Calu3 (cell line): ENCODE results near the gene RHOH. TPM values are rescaled to one million over a fixed set of nuclear protein-coding genes. Genes with fewer than 3 reads are reported as not detected.

ENCODE experiments used
- BruUV-seq: library from RNA; stranded (reverse); fragments of 400-500 nt; replicated peaks from 2 replicates; lab custom pipeline; 2021; lab: Mats Ljungman, UMichigan
- CTCF ChIA-PET: fragments of 300-600 bp; sonication (Branson Sonifier 250); formaldehyde crosslinking; loops from one replicate; lab custom pipeline; 2022; ENCODE audit warnings: antibody characterized with exemption; lab: Charles Lee
- DNase-seq: peaks from one replicate; pipeline ENCODE4 v3.0.0; 2022
- H3K27ac Mint-ChIP-seq: one replicate; pipeline ENCODE4 v1.8.0; 2022; ENCODE audit warnings: mixed read lengths; ENCODE audit not compliant: unreplicated experiment
- H3K27me3 Mint-ChIP-seq: one replicate; pipeline ENCODE4 v1.8.0; 2022; ENCODE audit warnings: mixed read lengths; ENCODE audit not compliant: unreplicated experiment
- H3K36me3 Mint-ChIP-seq: one replicate; pipeline ENCODE4 v1.8.0; 2022; ENCODE audit warnings: mild to moderate bottlenecking, moderate library complexity, mixed read lengths; ENCODE audit not compliant: insufficient read depth, unreplicated experiment
- H3K4me1 Mint-ChIP-seq: one replicate; pipeline ENCODE4 v1.8.0; 2022; ENCODE audit warnings: mild to moderate bottlenecking, low read depth, mixed read lengths; ENCODE audit not compliant: unreplicated experiment
- H3K4me3 Mint-ChIP-seq: one replicate; pipeline ENCODE4 v1.8.0; 2022; ENCODE audit warnings: mild to moderate bottlenecking, low read depth, moderate library complexity, mixed read lengths; ENCODE audit not compliant: unreplicated experiment
- H3K9me3 Mint-ChIP-seq: one replicate; pipeline ENCODE4 v1.8.0; 2022; ENCODE audit warnings: low read depth, mixed read lengths; ENCODE audit not compliant: unreplicated experiment
- intact Hi-C: fragments of 100-400 bp; cut with micrococcal nuclease; formaldehyde crosslinking; loops from one replicate; pipeline ENCODE4 v1.10.0; 2022; ENCODE audit not compliant: unreplicated experiment
- total RNA-seq: library from RNA; stranded (reverse); gene quantifications from 2 replicates; pipeline ENCODE4 v1.2.3, GENCODE V29; 2022
- TF ChIP-seq, protein P1 (sequence below): fragments of 200-600 bp; IDR thresholded peaks from one replicate; pipeline ENCODE4 v1.8.0; 2022; ENCODE audit warnings: antibody characterized with exemption; ENCODE audit not compliant: unreplicated experiment

The RHOH gene
- total RNA-seq, 1 experiment from 2014 or later = not detected

DNA sequence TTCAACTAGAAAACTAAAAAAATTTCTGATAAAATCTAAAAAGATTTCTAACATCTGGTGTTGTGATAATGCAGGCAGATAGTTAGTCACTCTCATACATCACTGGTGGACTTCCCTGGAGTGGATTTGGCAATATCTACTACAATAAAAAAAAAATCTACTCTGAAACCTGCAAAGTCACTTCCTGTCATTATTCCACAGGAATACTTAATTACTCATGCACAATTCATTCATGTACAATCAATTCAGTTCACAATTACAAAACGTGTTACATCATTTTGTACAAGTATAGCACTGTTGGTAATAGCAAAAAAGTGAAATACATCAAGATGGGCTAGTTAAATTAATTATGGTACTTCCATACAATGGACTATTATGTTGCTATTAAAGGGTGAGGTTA lies 16.5 kb upstream of the RHOH start:
- Mint-ChIP-seq H3K27me3 (no peaks in the 10 kb centered on the region), H3K4me1 (no peaks in the 10 kb centered on the region), H3K36me3 (no peaks in the 10 kb centered on the region), H3K9me3 (peaks cover 2% of the 10 kb centered on the region), H3K27ac (no peak overlapping the region), H3K4me3 (no peak overlapping the region)
- BruUV-seq = no TSS peak
- TF ChIP-seq, protein P1, sequence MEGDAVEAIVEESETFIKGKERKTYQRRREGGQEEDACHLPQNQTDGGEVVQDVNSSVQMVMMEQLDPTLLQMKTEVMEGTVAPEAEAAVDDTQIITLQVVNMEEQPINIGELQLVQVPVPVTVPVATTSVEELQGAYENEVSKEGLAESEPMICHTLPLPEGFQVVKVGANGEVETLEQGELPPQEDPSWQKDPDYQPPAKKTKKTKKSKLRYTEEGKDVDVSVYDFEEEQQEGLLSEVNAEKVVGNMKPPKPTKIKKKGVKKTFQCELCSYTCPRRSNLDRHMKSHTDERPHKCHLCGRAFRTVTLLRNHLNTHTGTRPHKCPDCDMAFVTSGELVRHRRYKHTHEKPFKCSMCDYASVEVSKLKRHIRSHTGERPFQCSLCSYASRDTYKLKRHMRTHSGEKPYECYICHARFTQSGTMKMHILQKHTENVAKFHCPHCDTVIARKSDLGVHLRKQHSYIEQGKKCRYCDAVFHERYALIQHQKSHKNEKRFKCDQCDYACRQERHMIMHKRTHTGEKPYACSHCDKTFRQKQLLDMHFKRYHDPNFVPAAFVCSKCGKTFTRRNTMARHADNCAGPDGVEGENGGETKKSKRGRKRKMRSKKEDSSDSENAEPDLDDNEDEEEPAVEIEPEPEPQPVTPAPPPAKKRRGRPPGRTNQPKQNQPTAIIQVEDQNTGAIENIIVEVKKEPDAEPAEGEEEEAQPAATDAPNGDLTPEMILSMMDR = no peak
- intact Hi-C loops = no loop called here
- no peak for DNase-seq
- CTCF ChIA-PET = no interaction called here

GRCh38 chr4:40182001-40182400 lies 14.8 kb upstream of the RHOH start:
- TF ChIP-seq, protein P1 = no peak
- Mint-ChIP-seq H3K27me3 (no peaks in the 10 kb centered on the region), H3K36me3 (no peaks in the 10 kb centered on the region), H3K4me3 (no peak overlapping the region), H3K9me3 (peaks cover 2% of the 10 kb centered on the region), H3K27ac (no peak overlapping the region), H3K4me1 (no peaks in the 10 kb centered on the region)
- DNase-seq = no peak
- intact Hi-C loops = no loop called here
- no TSS peak for BruUV-seq
- CTCF ChIA-PET = no interaction called here

- H3K27me3 Mint-ChIP-seq = no peaks in the 10 kb centered on the region
- H3K4me1 Mint-ChIP-seq = no peaks in the 10 kb centered on the region
- no TSS peak for BruUV-seq
- CTCF ChIA-PET = no interaction called here
- H3K9me3 Mint-ChIP-seq = peaks cover 2% of the 10 kb centered on the region
- no peaks in the 10 kb centered on the region for H3K36me3 Mint-ChIP-seq
- TF ChIP-seq, protein P1 = no peak
- H3K4me3 Mint-ChIP-seq = no peak overlapping the region
- no peak overlapping the region for H3K27ac Mint-ChIP-seq
- intact Hi-C loops = no loop called here
- DNase-seq = no peak
Measured at GRCh38 chr4:40182954-40183353, 13.9 kb upstream of the RHOH start.

DNA sequence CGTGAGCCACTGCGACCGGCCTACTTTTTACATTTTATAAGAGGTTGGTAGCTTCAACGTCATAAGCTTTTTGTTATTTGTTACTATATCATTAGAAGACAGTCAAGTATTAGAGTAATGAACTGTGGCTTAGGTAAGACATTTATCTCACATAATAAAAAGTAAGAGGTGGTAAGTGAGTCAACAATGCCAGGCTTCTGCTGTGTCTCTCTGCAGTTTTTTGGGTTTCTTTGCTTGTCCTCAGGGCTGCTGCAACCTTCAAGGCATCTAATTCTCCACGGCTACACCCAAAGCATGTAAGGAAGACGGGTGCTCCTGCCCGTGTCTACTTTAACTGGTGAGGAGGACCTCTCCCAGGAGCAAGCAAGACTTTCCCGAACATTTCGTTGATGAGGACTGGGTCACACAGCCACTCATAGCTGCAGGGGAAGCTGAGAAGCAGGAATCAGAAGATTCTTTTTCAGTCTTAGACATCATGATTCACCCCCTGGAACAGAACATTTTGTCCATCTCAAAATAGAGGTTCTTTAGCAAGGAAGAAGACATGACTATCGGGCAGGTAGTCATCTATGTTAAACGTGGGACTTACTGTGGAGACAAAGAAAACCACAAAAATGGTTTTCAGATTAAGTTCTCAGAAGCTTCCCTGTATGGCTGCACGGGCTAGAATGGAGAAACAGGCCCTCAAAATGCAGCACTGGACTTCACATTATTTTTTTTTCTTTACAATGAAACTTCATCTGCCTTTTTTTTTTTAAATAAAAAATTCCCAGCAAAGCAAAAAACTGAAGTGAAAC lies 13.0 kb upstream of the RHOH start:
- no peaks in the 10 kb centered on the region for H3K4me1 Mint-ChIP-seq
- CTCF ChIA-PET = no interaction called here
- no peak overlapping the region for H3K27ac Mint-ChIP-seq
- no peaks in the 10 kb centered on the region for H3K27me3 Mint-ChIP-seq
- no peaks in the 10 kb centered on the region for H3K36me3 Mint-ChIP-seq
- DNase-seq = no peak
- no peak overlapping the region for H3K4me3 Mint-ChIP-seq
- TF ChIP-seq, protein P1 = no peak
- H3K9me3 Mint-ChIP-seq = peaks cover 2% of the 10 kb centered on the region
- intact Hi-C loops = no loop called here
- no TSS peak for BruUV-seq
